H9 (cell line): Measurements from ENCODE around the gene DNAI1. TPM values are rescaled to one million over a fixed set of nuclear protein-coding genes. Genes with fewer than 3 reads are reported as not detected.

Experiments used
- DNase-seq: peaks from one replicate; pipeline ENCODE4 v3.0.0-alpha.2; 2017
- H2AFZ ChIP-seq: one replicate; pipeline ENCODE4 v1.6.1; 2013; ENCODE audit warnings: mild to moderate bottlenecking, low read length, control low read depth, moderate library complexity
- H2AK5ac ChIP-seq: 2 replicates; pipeline ENCODE4 v1.6.1; 2013; ENCODE audit warnings: low read length, control low read depth, mixed read lengths; ENCODE audit not compliant: insufficient read length
- H2BK120ac ChIP-seq: one replicate; pipeline ENCODE4 v1.6.1; 2013; ENCODE audit warnings: low read depth, mild to moderate bottlenecking, low read length, control low read depth, inconsistent platforms; ENCODE audit not compliant: poor library complexity, severe bottlenecking
- H2BK12ac ChIP-seq: 2 replicates; pipeline ENCODE4 v1.6.1; 2013; ENCODE audit warnings: low read length, control low read depth, mixed read lengths, low read depth; ENCODE audit not compliant: insufficient read length
- H2BK15ac ChIP-seq: 2 replicates; pipeline ENCODE4 v1.6.1; 2013; ENCODE audit warnings: low read depth, low read length, control low read depth
- H2BK20ac ChIP-seq: one replicate; pipeline ENCODE4 v1.6.1; 2013; ENCODE audit warnings: low read depth, mild to moderate bottlenecking, low read length, control low read depth, inconsistent platforms; ENCODE audit not compliant: poor library complexity, severe bottlenecking
- H2BK5ac ChIP-seq: 2 replicates; pipeline ENCODE4 v1.6.1; 2013; ENCODE audit warnings: low read length, control low read depth, mixed read lengths; ENCODE audit not compliant: insufficient read length
- H3K14ac ChIP-seq: 2 replicates; pipeline ENCODE4 v1.6.1; 2013; ENCODE audit warnings: low read length, control low read depth; ENCODE audit not compliant: insufficient read depth
- H3K18ac ChIP-seq: 2 replicates; pipeline ENCODE4 v1.6.1; 2013; ENCODE audit warnings: low read depth, mild to moderate bottlenecking, mixed read lengths, low read length, control low read depth; ENCODE audit not compliant: insufficient read length
- H3K23ac ChIP-seq: 2 replicates; pipeline ENCODE4 v1.6.1; 2013; ENCODE audit warnings: low read length, control low read depth, mixed read lengths, low read depth; ENCODE audit not compliant: insufficient read length
- H3K23me2 ChIP-seq: 2 replicates; pipeline ENCODE4 v1.6.1; 2013; ENCODE audit warnings: low read depth, mild to moderate bottlenecking, mixed read lengths, low read length, control low read depth; ENCODE audit not compliant: insufficient read length, poor library complexity, severe bottlenecking
- H3K27ac ChIP-seq: 2 replicates; pipeline ENCODE4 v1.5.1; 2013; ENCODE audit warnings: low read length, control low read depth, mixed read lengths, low read depth; ENCODE audit not compliant: insufficient read length
- H3K27me3 ChIP-seq: 2 replicates; pipeline ENCODE4 v1.6.1; 2013; ENCODE audit warnings: low read length, control low read depth, inconsistent platforms; ENCODE audit not compliant: insufficient read depth
- H3K4ac ChIP-seq: 2 replicates; pipeline ENCODE4 v1.6.1; 2013; ENCODE audit warnings: low read depth, mild to moderate bottlenecking, control low read depth, inconsistent platforms, low read length, moderate library complexity
- H3K4me1 ChIP-seq: 2 replicates; pipeline ENCODE4 v1.6.1; 2013; ENCODE audit warnings: low read length, control low read depth, inconsistent platforms; ENCODE audit not compliant: insufficient read depth
- H3K4me2 ChIP-seq: 2 replicates; pipeline ENCODE4 v1.6.1; 2013; ENCODE audit warnings: low read length, control low read depth, mixed read lengths; ENCODE audit not compliant: insufficient read length, insufficient read depth
- H3K56ac ChIP-seq: 2 replicates; pipeline ENCODE4 v1.6.1; 2013; ENCODE audit warnings: low read depth, mild to moderate bottlenecking, mixed read lengths, low read length, control low read depth; ENCODE audit not compliant: insufficient read length
- H3K79me1 ChIP-seq: 2 replicates; pipeline ENCODE4 v1.6.1; 2013; ENCODE audit warnings: low read depth, mild to moderate bottlenecking, moderate library complexity, low read length, control low read depth, inconsistent platforms; ENCODE audit not compliant: insufficient read depth, poor library complexity, severe bottlenecking
- H3K79me2 ChIP-seq: 2 replicates; pipeline ENCODE4 v1.6.1; 2013; ENCODE audit warnings: low read length, control low read depth, inconsistent platforms; ENCODE audit not compliant: insufficient read depth
- H3K9ac ChIP-seq: 2 replicates; pipeline ENCODE4 v1.6.1; 2013; ENCODE audit warnings: low read length, control low read depth, mixed read lengths; ENCODE audit not compliant: insufficient read length; ENCODE audit errors: extremely low read depth
- H3K9me3 ChIP-seq: one replicate; pipeline ENCODE4 v1.6.1; 2013; ENCODE audit warnings: low read depth, low read length, inconsistent platforms; ENCODE audit not compliant: control insufficient read depth
- H3T11ph ChIP-seq: one replicate; pipeline ENCODE4 v1.6.1; 2013; ENCODE audit warnings: mild to moderate bottlenecking, low read length, control low read depth, inconsistent platforms
- H4K20me1 ChIP-seq: one replicate; pipeline ENCODE4 v1.6.1; 2013; ENCODE audit not compliant: control insufficient read depth, insufficient read length, insufficient read depth
- H4K5ac ChIP-seq: 2 replicates; pipeline ENCODE4 v1.6.1; 2013; ENCODE audit warnings: low read depth, mild to moderate bottlenecking, mixed read lengths, low read length, control low read depth; ENCODE audit not compliant: insufficient read length
- H4K8ac ChIP-seq: replicated peaks from 2 replicates; pipeline ENCODE4 v1.6.1; 2013; ENCODE audit warnings: low read length, control low read depth, mixed read lengths, low read depth; ENCODE audit not compliant: insufficient read length
- H4K91ac ChIP-seq: 2 replicates; pipeline ENCODE4 v1.6.1; 2013; ENCODE audit warnings: low read depth, mild to moderate bottlenecking, moderate library complexity, mixed read lengths, low read length, control low read depth; ENCODE audit not compliant: insufficient read length
- H3K27ac Mint-ChIP-seq, 3 experiments: 2 replicates in 2 of 3; 3 replicates in 1 of 3; pipeline ENCODE4 v1.8.0; 2020 to 2021; ENCODE audit warnings: mixed read lengths in 3 of 3, mild to moderate bottlenecking in 1 of 3, moderate library complexity in 1 of 3
- H3K27me3 Mint-ChIP-seq: 2 replicates; pipeline ENCODE4 v1.8.0; 2021; ENCODE audit warnings: low read depth, mild to moderate bottlenecking, moderate library complexity, mixed read lengths
- H3K36me3 Mint-ChIP-seq, 3 experiments: 2 replicates in 2 of 3; 3 replicates in 1 of 3; pipeline ENCODE4 v1.8.0; 2020 to 2021; ENCODE audit warnings: low read depth in 3 of 3, mixed read lengths in 3 of 3; ENCODE audit not compliant: insufficient read depth in 1 of 3
- H3K4me1 Mint-ChIP-seq, 2 experiments: 2 replicates each; pipeline ENCODE4 v1.8.0; 2020; ENCODE audit warnings: mixed read lengths in 2 of 2
- H3K4me3 Mint-ChIP-seq, 2 experiments: 2 replicates in 1 of 2; 3 replicates in 1 of 2; pipeline ENCODE4 v1.8.0; 2020 to 2021; ENCODE audit warnings: mild to moderate bottlenecking in 2 of 2, mixed read lengths in 2 of 2, moderate library complexity in 1 of 2
- H3K9me3 Mint-ChIP-seq, 2 experiments: 2 replicates in 1 of 2; 3 replicates in 1 of 2; pipeline ENCODE4 v1.8.0; 2020; ENCODE audit warnings: mild to moderate bottlenecking in 2 of 2, mixed read lengths in 2 of 2, moderate library complexity in 1 of 2
- CTCF ChIP-seq: fragments of 200-600 bp; sonication (generic); conservative IDR thresholded peaks from 3 replicates; pipeline ENCODE4 v1.8.0; 2021; ENCODE audit warnings: antibody characterized with exemption, mild to moderate bottlenecking
- WGBS: extraction: QIAGEN DNeasy Blood & Tissue Kit; methylation state at CpG from one replicate; pipeline ENCODE4 v1.1.7; 2013; ENCODE audit warnings: missing lambda C conversion rate, low lambda C conversion rate, mixed read lengths; ENCODE audit not compliant: insufficient read length; ENCODE audit errors: extremely low coverage; 5-methylcytosine and 5-hydroxymethylcytosine counted together
- total RNA-seq: library from RNA; stranded (reverse); gene quantifications from 2 replicates; pipeline ENCODE4 v1.2.1, GENCODE V29; 2021

Gene DNAI1
- total RNA-seq, 1 experiment from 2014 or later = 0.22 TPM

DNA sequence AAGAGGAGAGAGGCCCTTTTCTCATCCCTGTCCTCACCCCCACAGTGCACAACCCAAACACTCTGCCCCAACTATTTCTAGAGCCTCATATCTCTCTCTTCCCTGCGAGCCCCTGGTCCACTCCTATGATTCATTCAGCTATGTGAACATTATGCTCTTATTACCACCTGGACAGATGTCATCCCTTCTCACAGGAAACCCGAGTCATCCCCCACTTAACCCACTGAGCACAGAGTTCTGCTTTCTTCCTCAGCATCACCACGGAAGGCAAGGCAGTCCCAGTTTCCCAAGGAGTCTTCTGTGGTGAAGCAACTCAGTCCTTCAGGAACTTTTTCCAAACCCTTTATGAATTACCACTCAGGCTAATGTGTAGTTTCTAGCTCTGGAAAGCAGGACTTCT is 1.3 kb downstream of the DNAI1 start:
- WGBS = no CpG with 5 or more reads among the region's 3 CpGs

More for the DNA sequence above, 1.3 kb downstream of the DNAI1 start:
- no peak for TF ChIP-seq CTCF
- H3K9me3 Mint-ChIP-seq = no peaks in the 10 kb centered on the region
- Histone ChIP-seq H3K23ac (no peak overlapping the region), H2BK12ac (no peak overlapping the region), H3K9ac (no peak overlapping the region), H3K79me2 (no peaks in the 10 kb centered on the region), H3K27ac (no peak overlapping the region), H2AFZ (no peak overlapping the region), H2BK20ac (no peak overlapping the region), H3K4ac (no peak overlapping the region), H3K79me1 (no peaks in the 10 kb centered on the region), H3K14ac (no peak overlapping the region), H4K5ac (no peak overlapping the region), H3K27me3 (no peaks in the 10 kb centered on the region), H4K20me1 (no peaks in the 10 kb centered on the region), H3K9me3 (no peaks in the 10 kb centered on the region), H2BK120ac (no peak overlapping the region), H2BK5ac (no peak overlapping the region), H4K91ac (no peak overlapping the region), H3K56ac (no peak overlapping the region), H3T11ph (no peak overlapping the region), H2AK5ac (no peak overlapping the region), H4K8ac (no peak overlapping the region), H3K18ac (no peak overlapping the region), H2BK15ac (no peak overlapping the region), H3K4me2 (no peak overlapping the region), H3K4me1 (no peaks in the 10 kb centered on the region), H3K23me2 (peaks cover 12% of the 10 kb centered on the region)
- H3K4me1 Mint-ChIP-seq = peaks cover 15 to 18% of the 10 kb centered on the region in 2 experiments
- peaks cover 35% of the 10 kb centered on the region for H3K27me3 Mint-ChIP-seq
- no peak overlapping the region for H3K4me3 Mint-ChIP-seq
- DNase-seq = no peak
- no peak overlapping the region for H3K27ac Mint-ChIP-seq
- H3K36me3 Mint-ChIP-seq = no peaks in the 10 kb centered on the region
